PC-9 (cell line): ENCODE data around the gene LIPC. TPM values are rescaled to one million over a fixed set of nuclear protein-coding genes. Genes with fewer than 3 reads are reported as not detected.

Experiments
- BruUV-seq: library from RNA; stranded (reverse); fragments of 400-500 nt; replicated peaks from 2 replicates; lab custom pipeline; 2021; lab: Mats Ljungman, UMichigan
- CTCF ChIA-PET: fragments of 300-600 bp; sonication (Branson Sonifier 250); formaldehyde crosslinking; loops from one replicate; lab custom pipeline; 2022; ENCODE audit warnings: antibody characterized with exemption; lab: Charles Lee
- POLR2A ChIA-PET: fragments of 300-600 bp; sonication (Branson Sonifier 250); formaldehyde crosslinking; loops from one replicate; lab custom pipeline; 2022; ENCODE audit warnings: antibody characterized with exemption; ENCODE audit not compliant: unreplicated experiment; lab: Charles Lee
- DNase-seq, 2 experiments: peaks; one replicate each; pipeline versions ENCODE4 v3.0.0 to v3.0.0-alpha.2; 2015 to 2022; ENCODE audit warnings: mixed read lengths in 1 of 2
- H2AFZ ChIP-seq: fragments of 200-600 bp; sonication (generic); 2 replicates; pipeline ENCODE4 v1.8.1; 2017; ENCODE audit warnings: antibody characterized with exemption
- H3F3A ChIP-seq: fragments of 200-600 bp; sonication (generic); 2 replicates; pipeline ENCODE4 v1.8.1; 2017; ENCODE audit warnings: antibody characterized with exemption, mild to moderate bottlenecking, low read depth; ENCODE audit not compliant: insufficient read depth
- H3K27ac ChIP-seq: fragments of 200-600 bp; sonication (generic); 2 replicates; pipeline ENCODE4 v1.6.1; 2016; ENCODE audit warnings: mixed run types
- H3K27me3 ChIP-seq: fragments of 200-600 bp; sonication (generic); 2 replicates; pipeline ENCODE4 v1.6.1; 2016; ENCODE audit warnings: low read depth, mixed run types; ENCODE audit not compliant: insufficient read depth
- H3K36me3 ChIP-seq: fragments of 200-600 bp; sonication (generic); 2 replicates; pipeline ENCODE4 v1.6.1; 2016; ENCODE audit warnings: low read depth, mixed run types
- H3K4me1 ChIP-seq: fragments of 200-600 bp; sonication (generic); replicated peaks from 2 replicates; pipeline ENCODE4 v1.6.1; 2016; ENCODE audit warnings: mixed run types; ENCODE audit not compliant: insufficient read depth
- H3K4me2 ChIP-seq: fragments of 200-600 bp; sonication (generic); 2 replicates; pipeline ENCODE4 v1.6.1; 2017; ENCODE audit warnings: mixed run types
- H3K4me3 ChIP-seq: fragments of 200-600 bp; sonication (generic); 2 replicates; pipeline ENCODE4 v1.6.1; 2016; ENCODE audit warnings: mixed run types
- H3K79me2 ChIP-seq: fragments of 200-600 bp; sonication (generic); 2 replicates; pipeline ENCODE4 v1.6.1; 2017; ENCODE audit warnings: low read depth, mixed run types
- H3K9me2 ChIP-seq: fragments of 200-600 bp; sonication (generic); 2 replicates; pipeline ENCODE4 v1.8.1; 2017; ENCODE audit warnings: mild to moderate bottlenecking; ENCODE audit not compliant: insufficient read depth
- H3K9me3 ChIP-seq: fragments of 200-600 bp; sonication (generic); 2 replicates; pipeline ENCODE4 v1.8.1; 2016; ENCODE audit warnings: low read depth; ENCODE audit not compliant: insufficient read depth
- H4K20me1 ChIP-seq: fragments of 200-600 bp; sonication (generic); 2 replicates; pipeline ENCODE4 v1.8.1; 2017; ENCODE audit not compliant: insufficient read depth
- EZH2 ChIP-seq: fragments of 200-600 bp; sonication (generic); IDR thresholded peaks from 2 replicates; pipeline ENCODE4 v1.8.0; 2017; ENCODE audit warnings: antibody characterized with exemption, low read depth
- intact Hi-C: fragments of 100-400 bp; cut with micrococcal nuclease; formaldehyde crosslinking; loops from one replicate; pipeline ENCODE4 v1.10.0; 2022; ENCODE audit not compliant: unreplicated experiment
- total RNA-seq: library from RNA; stranded (reverse); gene quantifications from 2 replicates; pipeline ENCODE4 v1.2.3, GENCODE V29; 2021
- TF ChIP-seq, protein P1 (sequence below): fragments of 200-600 bp; sonication (generic); conservative IDR thresholded peaks from 2 replicates; pipeline ENCODE4 v1.6.1; 2017; ENCODE audit warnings: mixed run types, antibody characterized with exemption, mild to moderate bottlenecking, moderate library complexity

Gene LIPC
- total RNA-seq, 1 experiment from 2014 or later = not detected

DNA sequence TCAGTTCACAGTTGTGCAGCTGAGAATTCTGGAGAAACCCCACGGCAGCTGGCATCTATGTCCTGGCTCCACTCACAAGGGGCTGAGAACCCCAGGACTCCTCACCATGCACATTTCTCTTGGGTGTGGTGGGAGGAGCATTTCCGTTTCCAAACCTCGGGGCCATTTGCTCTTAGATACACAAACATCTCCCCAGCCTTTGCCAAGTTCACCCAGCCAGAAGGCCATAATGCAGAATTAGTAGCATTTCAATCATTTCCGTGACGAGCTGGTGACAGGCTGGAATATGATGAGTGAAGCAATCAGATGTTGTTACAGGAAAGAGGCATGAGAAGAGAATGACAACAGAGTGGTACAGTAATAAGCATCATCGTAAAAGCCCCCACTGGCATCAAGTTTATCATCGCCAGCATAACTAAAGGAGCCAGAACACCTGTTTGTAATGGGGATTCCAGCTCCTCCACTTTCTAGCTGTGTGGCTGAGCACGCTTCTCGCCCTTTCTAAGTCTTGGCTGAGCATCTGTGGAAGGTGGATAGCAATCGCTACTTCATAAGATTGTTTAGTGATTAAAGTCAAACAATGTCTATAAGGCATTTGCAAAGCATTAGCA lies 82.0 kb downstream of the LIPC start:
- intact Hi-C loops = no loop called here
- TF ChIP-seq, protein P1, sequence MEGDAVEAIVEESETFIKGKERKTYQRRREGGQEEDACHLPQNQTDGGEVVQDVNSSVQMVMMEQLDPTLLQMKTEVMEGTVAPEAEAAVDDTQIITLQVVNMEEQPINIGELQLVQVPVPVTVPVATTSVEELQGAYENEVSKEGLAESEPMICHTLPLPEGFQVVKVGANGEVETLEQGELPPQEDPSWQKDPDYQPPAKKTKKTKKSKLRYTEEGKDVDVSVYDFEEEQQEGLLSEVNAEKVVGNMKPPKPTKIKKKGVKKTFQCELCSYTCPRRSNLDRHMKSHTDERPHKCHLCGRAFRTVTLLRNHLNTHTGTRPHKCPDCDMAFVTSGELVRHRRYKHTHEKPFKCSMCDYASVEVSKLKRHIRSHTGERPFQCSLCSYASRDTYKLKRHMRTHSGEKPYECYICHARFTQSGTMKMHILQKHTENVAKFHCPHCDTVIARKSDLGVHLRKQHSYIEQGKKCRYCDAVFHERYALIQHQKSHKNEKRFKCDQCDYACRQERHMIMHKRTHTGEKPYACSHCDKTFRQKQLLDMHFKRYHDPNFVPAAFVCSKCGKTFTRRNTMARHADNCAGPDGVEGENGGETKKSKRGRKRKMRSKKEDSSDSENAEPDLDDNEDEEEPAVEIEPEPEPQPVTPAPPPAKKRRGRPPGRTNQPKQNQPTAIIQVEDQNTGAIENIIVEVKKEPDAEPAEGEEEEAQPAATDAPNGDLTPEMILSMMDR = no peak
- no peak for TF ChIP-seq EZH2
- Histone ChIP-seq H3K9me2 (no peaks in the 10 kb centered on the region), H3K36me3 (no peaks in the 10 kb centered on the region), H2AFZ (no peak overlapping the region), H3K79me2 (no peaks in the 10 kb centered on the region), H3F3A (no peaks in the 10 kb centered on the region), H3K4me3 (no peak overlapping the region), H3K27me3 (no peaks in the 10 kb centered on the region), H3K4me1 (no peaks in the 10 kb centered on the region), H3K27ac (no peak overlapping the region), H3K4me2 (no peak overlapping the region), H3K9me3 (no peaks in the 10 kb centered on the region), H4K20me1 (no peaks in the 10 kb centered on the region)
- DNase-seq = no peak
- ChIA-PET CTCF (interaction anchor here (0.6 to 0.9 kb wide), 3 partner anchors 11 to 465 kb away, joined by 3 read pairs; no protein-coding TSS in a partner anchor), POLR2A (no interaction called here)
- BruUV-seq = no TSS peak

DNA sequence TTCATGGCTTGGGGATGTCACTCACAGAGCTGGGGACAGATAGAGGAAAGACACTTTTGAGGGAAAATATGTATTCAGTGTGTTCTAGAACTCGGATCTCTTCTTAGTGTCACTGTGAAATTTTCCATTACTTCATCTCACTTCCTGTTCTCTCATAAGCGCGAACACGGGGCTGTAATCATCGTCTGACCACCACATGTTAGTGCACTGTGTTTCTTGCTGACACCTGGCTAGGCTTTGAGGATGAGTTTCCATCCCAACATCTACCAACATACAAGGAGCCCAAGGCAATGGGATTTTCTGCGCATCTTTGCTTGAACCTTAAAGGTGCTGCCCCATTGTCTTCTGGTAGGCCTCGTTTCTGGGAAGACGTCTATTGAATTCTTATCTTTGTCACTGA lies 84.0 kb downstream of the LIPC start:
- Histone ChIP-seq H3K79me2 (no peaks in the 10 kb centered on the region), H3K27me3 (no peaks in the 10 kb centered on the region), H3K27ac (no peak overlapping the region), H3K4me2 (no peak overlapping the region), H3K36me3 (no peaks in the 10 kb centered on the region), H3K4me1 (peaks cover 8% of the 10 kb centered on the region), H2AFZ (no peak overlapping the region), H3K9me3 (no peaks in the 10 kb centered on the region), H3K9me2 (no peaks in the 10 kb centered on the region), H3F3A (no peaks in the 10 kb centered on the region), H4K20me1 (no peaks in the 10 kb centered on the region), H3K4me3 (no peak overlapping the region)
- intact Hi-C loops = no loop called here
- TF ChIP-seq, protein P1 = no peak
- no peak for TF ChIP-seq EZH2
- ChIA-PET CTCF (no interaction called here), POLR2A (no interaction called here)
- BruUV-seq = no TSS peak
- no peak for DNase-seq

DNA sequence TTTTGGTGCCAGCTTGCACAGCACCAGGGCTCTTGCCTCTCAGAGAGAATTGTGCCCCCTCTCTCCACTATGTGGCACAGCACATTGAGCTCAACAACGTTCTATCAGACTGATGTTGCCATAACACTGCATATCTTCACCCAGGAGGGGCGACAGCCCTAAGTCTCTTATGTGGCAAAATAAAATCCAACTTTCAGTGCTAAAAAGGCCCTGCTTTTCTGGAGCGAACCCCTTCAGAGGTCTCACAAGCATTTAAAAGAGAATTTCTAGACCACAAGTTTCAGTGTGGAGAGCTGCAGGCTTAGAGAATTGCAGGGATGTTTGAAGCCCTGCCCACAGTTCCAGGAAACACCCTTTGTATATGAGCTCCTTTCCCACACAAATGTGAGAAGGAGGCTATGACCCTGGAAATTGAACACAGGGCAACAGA lies 85.5 kb downstream of the LIPC start:
- Histone ChIP-seq H3K4me3 (no peak overlapping the region), H3K27ac (no peak overlapping the region), H3K9me2 (no peaks in the 10 kb centered on the region), H2AFZ (no peak overlapping the region), H3K79me2 (no peaks in the 10 kb centered on the region), H3F3A (peaks cover 3% of the 10 kb centered on the region; the same call in 1 of the 2 replicates), H4K20me1 (no peaks in the 10 kb centered on the region), H3K27me3 (no peaks in the 10 kb centered on the region), H3K4me2 (no peak overlapping the region), H3K4me1 (peaks cover 20% of the 10 kb centered on the region), H3K9me3 (no peaks in the 10 kb centered on the region), H3K36me3 (no peaks in the 10 kb centered on the region)
- BruUV-seq = no TSS peak
- ChIA-PET CTCF (no interaction called here), POLR2A (interaction anchor here (0.6 to 0.7 kb wide), 2 partner anchors 30 to 261 kb away, joined by 3 to 7 read pairs; no protein-coding TSS in a partner anchor)
- intact Hi-C loops = no loop called here
- TF ChIP-seq, protein P1 = no peak
- TF ChIP-seq EZH2 = no peak
- DNase-seq = no peak
